ENCODE results near the gene DBNL.

DBNL gene

DNA sequence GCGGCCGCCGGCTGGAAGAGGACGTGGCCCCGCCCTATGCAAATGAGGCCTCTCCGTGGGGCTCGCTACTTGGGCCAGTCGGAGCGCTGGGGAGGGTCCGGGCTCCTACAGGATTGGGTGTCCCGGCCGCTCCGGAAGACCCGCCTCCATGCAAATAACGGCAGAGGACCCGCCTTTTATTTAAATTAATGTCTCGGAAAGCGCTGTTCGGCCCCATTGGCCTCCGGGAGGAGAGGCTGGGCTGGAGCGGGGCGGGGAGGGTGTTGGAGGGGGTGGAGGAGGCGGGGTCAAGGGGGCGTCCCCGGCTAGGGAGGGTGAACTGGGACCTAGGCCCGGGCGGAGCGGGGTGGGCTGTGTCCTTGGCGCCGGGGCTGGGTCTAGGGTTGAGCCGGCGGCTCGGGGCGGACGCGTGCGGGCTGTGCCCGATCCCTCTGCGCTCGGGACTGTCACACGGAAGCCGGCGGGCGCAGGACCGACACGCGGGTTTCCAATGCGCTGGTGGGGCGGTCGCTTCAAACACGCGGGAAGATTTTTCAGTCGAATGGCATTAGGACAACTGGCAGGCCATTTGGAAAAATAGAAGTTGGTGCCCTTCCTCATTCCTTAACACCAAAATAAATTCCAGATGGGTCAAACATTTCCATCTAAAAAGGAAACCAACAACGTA is 38.2 kb downstream of the DBNL start:
- TF ChIP-seq, protein P1, sequence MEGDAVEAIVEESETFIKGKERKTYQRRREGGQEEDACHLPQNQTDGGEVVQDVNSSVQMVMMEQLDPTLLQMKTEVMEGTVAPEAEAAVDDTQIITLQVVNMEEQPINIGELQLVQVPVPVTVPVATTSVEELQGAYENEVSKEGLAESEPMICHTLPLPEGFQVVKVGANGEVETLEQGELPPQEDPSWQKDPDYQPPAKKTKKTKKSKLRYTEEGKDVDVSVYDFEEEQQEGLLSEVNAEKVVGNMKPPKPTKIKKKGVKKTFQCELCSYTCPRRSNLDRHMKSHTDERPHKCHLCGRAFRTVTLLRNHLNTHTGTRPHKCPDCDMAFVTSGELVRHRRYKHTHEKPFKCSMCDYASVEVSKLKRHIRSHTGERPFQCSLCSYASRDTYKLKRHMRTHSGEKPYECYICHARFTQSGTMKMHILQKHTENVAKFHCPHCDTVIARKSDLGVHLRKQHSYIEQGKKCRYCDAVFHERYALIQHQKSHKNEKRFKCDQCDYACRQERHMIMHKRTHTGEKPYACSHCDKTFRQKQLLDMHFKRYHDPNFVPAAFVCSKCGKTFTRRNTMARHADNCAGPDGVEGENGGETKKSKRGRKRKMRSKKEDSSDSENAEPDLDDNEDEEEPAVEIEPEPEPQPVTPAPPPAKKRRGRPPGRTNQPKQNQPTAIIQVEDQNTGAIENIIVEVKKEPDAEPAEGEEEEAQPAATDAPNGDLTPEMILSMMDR (conservative IDR thresholded peaks at IDR 0.05; ENCODE audit: low read length): no peak
- peak overlapping the region; percentile 79 for H3K4me3 ChIP-seq (ENCODE audit: low read length)
- DNase-seq (ENCODE audit: low read depth): peak; percentile 99

DNA sequence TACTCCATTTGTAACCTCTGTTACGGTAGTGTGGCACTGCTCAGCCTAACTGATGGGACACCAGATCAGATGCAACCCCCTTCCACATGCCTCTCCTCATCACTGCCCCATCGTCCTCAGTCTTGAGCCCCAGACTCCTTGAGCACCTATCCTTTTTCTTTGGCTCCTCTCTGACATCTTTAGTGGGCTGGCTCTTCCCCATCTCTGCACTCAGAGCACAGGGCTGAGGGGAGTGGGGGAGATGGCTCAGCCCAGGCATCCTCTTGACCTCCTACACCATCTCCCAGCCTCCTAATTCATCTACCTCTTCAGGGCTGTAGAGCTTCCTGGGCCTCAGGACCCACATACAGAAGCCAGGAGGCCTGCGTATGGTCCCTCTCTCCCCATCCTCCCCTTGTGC is 39.3 kb downstream of the DBNL start:
- TF ChIP-seq, protein P1 (conservative IDR thresholded peaks at IDR 0.05; ENCODE audit: low read length): no peak
- H3K4me3 ChIP-seq (ENCODE audit: low read length): no peak overlapping the region
- DNase-seq (ENCODE audit: low read depth): no peak

DNA sequence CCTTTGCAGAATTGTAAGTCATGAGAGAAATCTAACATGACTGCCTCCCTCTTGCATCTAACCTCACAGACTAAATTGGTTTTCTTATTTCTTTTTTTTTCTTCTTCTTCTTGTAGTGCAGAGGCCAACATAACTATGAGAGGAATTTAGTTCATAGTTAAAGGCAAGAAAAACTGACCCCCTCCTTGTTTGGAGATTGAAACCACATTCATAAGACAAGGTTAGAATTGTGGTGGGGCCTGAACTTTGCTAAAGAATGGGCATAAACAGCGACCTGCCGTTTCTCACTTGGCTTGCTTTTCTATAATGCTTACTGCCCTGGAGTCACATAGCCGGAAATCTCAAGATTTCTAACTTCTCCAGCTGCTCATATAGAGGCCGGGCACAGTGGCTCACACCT is 40.2 kb downstream of the DBNL start:
- peak; percentile 72 for DNase-seq (ENCODE audit: low read depth)

DNA sequence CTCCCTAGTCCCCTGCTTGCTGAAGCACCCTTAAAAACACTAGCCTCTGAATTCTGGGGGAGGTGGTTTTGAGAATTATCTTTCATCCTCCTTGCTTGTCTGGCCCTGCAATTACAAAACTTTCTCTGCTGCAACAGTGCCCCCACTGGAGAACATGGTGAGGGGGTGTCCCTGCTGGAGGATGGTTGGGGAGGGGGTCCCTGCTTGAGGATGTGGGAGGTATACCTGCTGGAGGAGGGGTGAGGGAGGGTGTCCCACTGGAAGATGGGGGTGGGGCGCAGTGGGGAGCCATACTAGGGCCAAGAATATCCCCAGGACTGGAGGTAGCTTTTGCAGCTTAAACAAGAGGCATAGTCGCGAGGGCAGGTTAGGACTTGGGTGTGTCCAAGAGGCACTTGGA is 41.0 kb downstream of the DBNL start:
- no peak overlapping the region for H3K4me3 ChIP-seq (ENCODE audit: low read length)
- no peak for DNase-seq (ENCODE audit: low read depth)
- TF ChIP-seq, protein P1 (conservative IDR thresholded peaks at IDR 0.05; ENCODE audit: low read length): no peak

More for the DNA sequence above, 40.2 kb downstream of the DBNL start:
- TF ChIP-seq, protein P1 (conservative IDR thresholded peaks at IDR 0.05; ENCODE audit: low read length): no peak
- no peak overlapping the region for H3K4me3 ChIP-seq (ENCODE audit: low read length)

DNA sequence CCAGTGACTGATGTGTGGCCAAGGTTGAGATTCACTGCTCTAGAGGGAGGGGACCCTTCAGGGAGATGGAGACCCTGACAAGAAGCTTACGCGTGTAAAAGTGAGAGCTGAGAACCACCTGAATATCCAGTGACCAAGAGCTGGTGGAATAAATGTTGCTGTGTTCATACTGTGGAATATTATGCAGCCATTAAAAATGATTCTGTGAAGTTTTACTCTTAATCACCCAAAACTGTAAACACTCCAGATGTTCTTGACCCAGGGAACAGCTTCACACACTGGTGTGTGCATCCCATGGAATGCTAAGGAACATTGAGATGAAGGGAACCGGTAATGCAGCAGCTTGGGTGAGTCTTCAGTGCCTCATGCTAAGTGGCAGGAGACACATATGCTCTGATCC is 42.1 kb downstream of the DBNL start:
- no peak for DNase-seq (ENCODE audit: low read depth)
- no peak overlapping the region for H3K4me3 ChIP-seq (ENCODE audit: low read length)
- TF ChIP-seq, protein P1 (conservative IDR thresholded peaks at IDR 0.05; ENCODE audit: low read length): no peak

DNA sequence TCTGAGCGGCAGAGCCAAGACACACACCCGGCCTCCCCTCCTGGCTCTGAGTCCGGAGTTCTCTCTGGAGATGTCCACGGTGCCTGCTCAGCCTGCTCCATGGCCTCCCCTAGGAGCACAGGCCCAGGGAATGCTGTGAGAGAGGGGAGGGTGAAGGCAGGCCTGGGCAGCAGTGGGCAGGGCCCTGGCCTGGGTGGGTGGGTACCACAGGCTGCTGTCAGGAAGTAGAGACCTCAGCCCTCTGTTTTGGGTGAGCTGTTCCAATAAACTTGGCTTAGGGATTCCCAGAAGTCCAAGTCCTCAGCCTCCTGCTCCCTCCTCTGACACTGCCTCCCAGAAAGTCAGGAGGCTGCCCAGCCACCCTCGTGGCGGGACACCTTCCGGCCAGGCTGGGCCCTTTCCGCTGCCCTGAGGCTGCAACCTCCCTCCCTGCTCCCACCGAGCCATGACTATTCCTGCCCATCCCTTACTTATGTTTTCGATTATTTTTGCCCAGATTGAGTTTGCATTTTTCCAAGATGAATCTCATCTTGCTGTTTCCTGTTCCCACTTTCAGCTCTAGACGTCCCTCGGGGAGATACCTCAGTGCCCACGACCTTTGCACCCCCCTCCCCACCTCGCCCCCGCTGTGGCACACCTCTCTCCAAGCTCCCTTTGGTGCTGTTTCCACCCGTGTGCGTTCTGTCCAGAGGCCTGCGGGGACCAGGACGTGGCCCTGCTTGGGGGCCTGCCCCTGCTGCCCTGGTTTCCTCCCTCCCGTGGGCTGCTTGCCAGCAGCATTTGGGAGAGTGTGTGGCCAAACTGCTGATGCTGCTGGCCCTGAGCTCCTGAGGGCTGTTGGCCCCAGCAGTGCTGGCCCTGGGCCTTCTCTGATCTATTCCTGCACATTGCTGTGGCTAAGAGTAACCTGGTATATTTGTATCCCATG is 43.7 kb downstream of the DBNL start:
- DNase-seq (ENCODE audit: low read depth): peak; percentile 98
- H3K4me3 ChIP-seq (ENCODE audit: low read length): peak overlapping the region; percentile 36
- TF ChIP-seq, protein P1 (conservative IDR thresholded peaks at IDR 0.05; ENCODE audit: low read length): no peak
